Mammary epithelial cell (primary cell): Measurements from ENCODE around the gene CYP2A7.
"Not testable (repeated sequence)": the region's sequence is repeated elsewhere in the genome, so short reads cannot be mapped to it uniquely, and the experiment has no call there.

Experiments used
- EZH2 ChIP-seq: IDR thresholded peaks from 2 replicates; pipeline ENCODE4 v1.6.1; 2012; ENCODE audit warnings: low read length, inconsistent platforms, borderline replicate concordance
- TF ChIP-seq, protein P1 (sequence below), 2 donors: IDR thresholded peaks in 1 of 2; conservative IDR thresholded peaks in 1 of 2; 2 replicates each; pipeline ENCODE4 v1.5.1; 2011 to 2012; ENCODE audit warnings: inconsistent platforms in 2 of 2, low read length in 2 of 2, mild to moderate bottlenecking in 2 of 2, control low read depth in 1 of 2, low read depth in 1 of 2; ENCODE audit not compliant: insufficient read depth in 1 of 2; ENCODE audit errors: extremely low read depth in 1 of 2

DNA sequence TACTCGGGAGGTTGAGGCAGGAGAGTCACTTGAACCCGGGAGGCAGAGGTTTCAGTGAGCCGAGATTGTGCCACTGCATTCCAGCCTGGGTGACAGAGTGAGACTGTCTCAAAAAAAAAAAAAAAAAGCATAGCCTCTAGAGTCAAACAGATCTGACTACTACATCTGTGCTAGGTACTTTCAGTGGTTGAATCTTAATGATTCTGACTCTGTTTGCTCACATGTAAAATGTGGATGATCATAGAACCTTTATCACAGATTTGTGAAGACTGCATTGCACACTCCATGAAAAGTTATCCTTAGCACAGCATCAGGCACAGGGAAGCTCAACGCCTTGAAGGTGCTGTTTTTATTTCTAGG is 49.6 kb downstream of the CYP2A7 start:
- not testable (repeated sequence) for TF ChIP-seq EZH2
- TF ChIP-seq, protein P1, sequence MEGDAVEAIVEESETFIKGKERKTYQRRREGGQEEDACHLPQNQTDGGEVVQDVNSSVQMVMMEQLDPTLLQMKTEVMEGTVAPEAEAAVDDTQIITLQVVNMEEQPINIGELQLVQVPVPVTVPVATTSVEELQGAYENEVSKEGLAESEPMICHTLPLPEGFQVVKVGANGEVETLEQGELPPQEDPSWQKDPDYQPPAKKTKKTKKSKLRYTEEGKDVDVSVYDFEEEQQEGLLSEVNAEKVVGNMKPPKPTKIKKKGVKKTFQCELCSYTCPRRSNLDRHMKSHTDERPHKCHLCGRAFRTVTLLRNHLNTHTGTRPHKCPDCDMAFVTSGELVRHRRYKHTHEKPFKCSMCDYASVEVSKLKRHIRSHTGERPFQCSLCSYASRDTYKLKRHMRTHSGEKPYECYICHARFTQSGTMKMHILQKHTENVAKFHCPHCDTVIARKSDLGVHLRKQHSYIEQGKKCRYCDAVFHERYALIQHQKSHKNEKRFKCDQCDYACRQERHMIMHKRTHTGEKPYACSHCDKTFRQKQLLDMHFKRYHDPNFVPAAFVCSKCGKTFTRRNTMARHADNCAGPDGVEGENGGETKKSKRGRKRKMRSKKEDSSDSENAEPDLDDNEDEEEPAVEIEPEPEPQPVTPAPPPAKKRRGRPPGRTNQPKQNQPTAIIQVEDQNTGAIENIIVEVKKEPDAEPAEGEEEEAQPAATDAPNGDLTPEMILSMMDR (conservative IDR thresholded peaks at IDR 0.05 in 1 of 2, IDR thresholded peaks at IDR 0.05 in 1 of 2; ENCODE audit: extremely low read depth in 1 of 2, insufficient read depth in 1 of 2, low read depth in 1 of 2, low read length in 2 of 2): not testable (repeated sequence)
